Skeletal muscle tissue (tissue), 4 donors: ENCODE data around the gene ZCCHC3. TPM values are rescaled to one million over a fixed set of nuclear protein-coding genes. Genes with fewer than 3 reads are reported as not detected.

Experiments used
- H3K27ac ChIP-seq: one replicate; pipeline ENCODE4 v1.7.0; 2013; ENCODE audit warnings: mild to moderate bottlenecking, low read depth, low read length, inconsistent platforms
- H3K27me3 ChIP-seq, 3 donors: one replicate each; pipeline ENCODE4 v1.7.0; 2013; ENCODE audit warnings: low read length in 3 of 3; ENCODE audit not compliant: control insufficient read depth in 3 of 3, insufficient read depth in 3 of 3
- H3K36me3 ChIP-seq, 3 donors: one replicate each; pipeline ENCODE4 v1.7.0; 2013; ENCODE audit warnings: low read length in 3 of 3; ENCODE audit not compliant: control insufficient read depth in 3 of 3, insufficient read depth in 3 of 3
- H3K4me1 ChIP-seq, 3 donors: one replicate each; pipeline ENCODE4 v1.7.0; 2013; ENCODE audit warnings: low read length in 3 of 3, mild to moderate bottlenecking in 3 of 3; ENCODE audit not compliant: control insufficient read depth in 3 of 3, insufficient read depth in 3 of 3
- H3K4me3 ChIP-seq, 3 donors: one replicate each; pipeline ENCODE4 v1.7.0; 2013; ENCODE audit warnings: low read length in 3 of 3
- H3K9ac ChIP-seq, 3 donors: one replicate each; pipeline ENCODE4 v1.7.0; 2013; ENCODE audit warnings: low read length in 3 of 3, mild to moderate bottlenecking in 3 of 3, moderate library complexity in 2 of 3, low read depth in 1 of 3
- H3K9me3 ChIP-seq, 3 donors: one replicate each; pipeline ENCODE4 v1.7.0; 2013; ENCODE audit warnings: low read length in 3 of 3; ENCODE audit not compliant: control insufficient read depth in 3 of 3
- total RNA-seq: library from RNA; depleted of rRNA; stranded (reverse); fragments of >200 nt; gene quantifications from one replicate; pipeline ENCODE4 v1.2.3, GENCODE V29; 2014
- donor health status: Osteomylitis.

ZCCHC3 gene
- total RNA-seq, 1 donor from 2014 or later, result 39.1 TPM

- Histone ChIP-seq H3K9ac (peak overlapping the region in 1 of 3 donors; percentile 8), H3K4me3 (peak overlapping the region; percentile 38 to 67 (median 64)), H3K36me3 (peaks cover 0 to 2% (median 0%) of the 10 kb centered on the region in 3 donors), H3K4me1 (peaks cover 7 to 21% (median 18%) of the 10 kb centered on the region in 3 donors), H3K27me3 (peaks cover 0 to 9% (median 4%) of the 10 kb centered on the region in 3 donors), H3K27ac (no peak overlapping the region), H3K9me3 (no peaks in the 10 kb centered on the region)
These were observed 28.7 kb downstream of the ZCCHC3 start for GRCh38 chr20:325889-326644.

DNA sequence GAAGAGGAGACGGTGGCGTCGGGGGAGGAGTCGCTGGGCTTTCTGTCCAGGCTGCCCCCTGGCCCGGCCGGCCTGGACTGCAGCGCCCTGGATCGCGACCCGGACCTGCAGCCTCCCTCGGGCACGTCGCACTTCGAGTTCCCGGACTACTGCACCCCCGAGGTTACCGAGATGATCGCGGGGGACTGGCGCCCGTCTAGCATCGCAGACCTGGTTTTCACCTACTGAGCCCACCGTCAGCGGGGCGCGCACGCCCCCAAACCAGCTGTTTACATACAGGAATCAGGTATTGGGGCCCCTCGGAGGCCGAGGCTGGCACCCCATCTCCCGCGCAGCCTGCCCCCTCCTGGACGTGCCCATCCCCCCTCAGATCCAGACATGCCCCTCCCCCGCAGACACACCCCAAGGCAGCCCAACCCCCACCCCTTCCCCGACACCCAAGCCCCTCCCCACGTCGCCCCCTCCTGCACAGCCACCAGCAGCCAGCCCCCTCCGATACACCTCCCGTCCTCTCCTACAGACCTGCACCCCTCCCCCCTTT is 29.3 kb downstream of the ZCCHC3 start:
- no peak overlapping the region for H3K27ac ChIP-seq
- H3K36me3 ChIP-seq, result peaks cover 0 to 2% (median 0%) of the 10 kb centered on the region in 3 donors
- peak overlapping the region; percentile 45 to 64 (median 54) for H3K4me3 ChIP-seq
- peaks cover 0 to 9% (median 4%) of the 10 kb centered on the region in 3 donors for H3K27me3 ChIP-seq
- H3K9me3 ChIP-seq, result no peaks in the 10 kb centered on the region
- no peak overlapping the region for H3K9ac ChIP-seq
- H3K4me1 ChIP-seq, result peaks cover 7 to 21% (median 18%) of the 10 kb centered on the region in 3 donors

- Histone ChIP-seq H3K27ac (peak overlapping the region; percentile 51), H3K9me3 (no peaks in the 10 kb centered on the region), H3K9ac (peak overlapping the region; percentile 43 to 50 (median 45)), H3K27me3 (peaks cover 0 to 9% (median 4%) of the 10 kb centered on the region in 3 donors), H3K4me1 (peaks cover 7 to 21% (median 18%) of the 10 kb centered on the region in 3 donors), H3K4me3 (peak overlapping the region; percentile 45 to 64 (median 54)), H3K36me3 (peaks cover 0 to 2% (median 0%) of the 10 kb centered on the region in 3 donors)
These were observed 30.0 kb downstream of the ZCCHC3 start for GRCh38 chr20:327186-328026.

DNA sequence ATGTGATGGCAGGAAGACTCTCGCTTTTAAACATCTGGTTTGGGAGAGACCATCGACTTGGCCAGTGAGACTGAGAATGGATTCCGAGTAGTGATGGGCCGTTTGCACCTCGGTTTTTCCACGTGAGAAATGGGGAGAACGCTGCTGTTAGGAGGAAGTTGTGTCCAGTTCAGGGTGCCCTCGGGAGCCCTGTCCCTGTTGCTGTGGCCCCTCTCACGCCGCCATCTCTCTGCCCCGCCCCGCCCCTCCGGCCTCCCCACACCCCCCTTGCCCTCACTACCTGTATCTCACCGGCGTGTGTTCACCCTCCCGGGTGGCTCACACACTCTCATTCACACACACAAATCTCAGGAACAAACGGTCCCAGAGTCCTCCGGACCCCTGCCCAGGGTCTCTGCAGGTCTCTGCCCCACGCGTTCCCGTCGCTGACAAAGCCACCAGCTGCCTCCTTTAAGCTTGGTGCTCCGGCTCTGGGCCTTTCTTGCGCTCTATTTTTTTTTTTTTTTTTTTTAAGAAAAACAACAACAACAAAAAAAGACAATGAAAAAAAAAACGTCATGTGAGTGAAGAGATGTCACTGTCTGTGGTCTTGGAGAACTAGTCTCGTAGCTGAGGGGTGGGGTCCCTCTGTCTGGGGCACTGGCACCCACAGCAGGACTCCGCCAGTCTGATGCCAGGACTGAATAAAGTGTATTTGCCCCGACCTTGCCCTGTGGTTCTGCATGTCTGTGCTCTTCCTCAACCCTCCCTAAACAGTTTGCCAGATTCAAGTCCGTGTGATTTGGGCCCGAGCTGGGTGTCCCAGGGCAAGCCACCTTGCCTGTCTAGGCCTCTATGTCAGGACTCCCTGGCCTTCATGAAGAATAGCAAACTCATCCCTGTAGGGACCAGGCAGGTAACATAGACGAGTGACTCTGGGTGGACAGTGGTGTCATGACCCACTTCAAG is 30.9 kb downstream of the ZCCHC3 start:
- Histone ChIP-seq H3K4me1 (peaks cover 7 to 21% (median 18%) of the 10 kb centered on the region in 3 donors), H3K27me3 (peaks cover 0 to 9% (median 4%) of the 10 kb centered on the region in 3 donors), H3K27ac (peak overlapping the region; percentile 51), H3K4me3 (peak overlapping the region in 1 of 3 donors; percentile 54), H3K9ac (peak overlapping the region in 2 of 3 donors; percentile 43 to 50), H3K9me3 (no peaks in the 10 kb centered on the region), H3K36me3 (peaks cover 0 to 2% (median 0%) of the 10 kb centered on the region in 3 donors)

- H3K4me3 ChIP-seq, result no peak overlapping the region
- H3K4me1 ChIP-seq, result peaks cover 7 to 20% (median 16%) of the 10 kb centered on the region in 3 donors
- peak overlapping the region in 1 of 3 donors; percentile 43 for H3K9ac ChIP-seq
- no peak overlapping the region for H3K27ac ChIP-seq
- H3K36me3 ChIP-seq, result peaks cover 0 to 2% (median 0%) of the 10 kb centered on the region in 3 donors
- H3K9me3 ChIP-seq, result no peaks in the 10 kb centered on the region
- H3K27me3 ChIP-seq, result peaks cover 0 to 9% (median 4%) of the 10 kb centered on the region in 3 donors
These were observed 31.8 kb downstream of the ZCCHC3 start for GRCh38 chr20:328975-329695.

- H3K27ac ChIP-seq, result no peak overlapping the region
- H3K27me3 ChIP-seq, result peaks cover 0 to 9% (median 4%) of the 10 kb centered on the region in 3 donors
- H3K4me3 ChIP-seq, result no peak overlapping the region
- peaks cover 6 to 12% (median 11%) of the 10 kb centered on the region in 3 donors for H3K4me1 ChIP-seq
- H3K9me3 ChIP-seq, result no peaks in the 10 kb centered on the region
- peaks cover 0 to 2% (median 0%) of the 10 kb centered on the region in 3 donors for H3K36me3 ChIP-seq
- H3K9ac ChIP-seq, result no peak overlapping the region
These were observed 32.5 kb downstream of the ZCCHC3 start for GRCh38 chr20:329851-330232.

GRCh38 chr20:330233-331149 is 33.1 kb downstream of the ZCCHC3 start:
- no peak overlapping the region for H3K4me3 ChIP-seq
- peaks cover 0 to 2% (median 0%) of the 10 kb centered on the region in 3 donors for H3K36me3 ChIP-seq
- no peak overlapping the region for H3K9ac ChIP-seq
- H3K27ac ChIP-seq, result no peak overlapping the region
- peaks cover 0 to 9% (median 4%) of the 10 kb centered on the region in 3 donors for H3K27me3 ChIP-seq
- no peaks in the 10 kb centered on the region for H3K9me3 ChIP-seq
- peaks cover 4 to 10% (median 9%) of the 10 kb centered on the region in 3 donors for H3K4me1 ChIP-seq

- Histone ChIP-seq H3K9me3 (no peaks in the 10 kb centered on the region), H3K36me3 (no peaks in the 10 kb centered on the region), H3K27ac (no peak overlapping the region), H3K9ac (no peak overlapping the region), H3K27me3 (no peaks in the 10 kb centered on the region), H3K4me3 (no peak overlapping the region), H3K4me1 (peaks cover 4 to 6% (median 5%) of the 10 kb centered on the region in 3 donors)
These were observed 37.2 kb downstream of the ZCCHC3 start for GRCh38 chr20:334578-334977.
